HG02870 (cell line): Measurements from ENCODE around the gene KCNQ1.

Experiments used
- ATAC-seq: cut with Tn5 transposase; IDR thresholded peaks from one replicate; pipeline ENCODE4 v1.9.1; 2021; ENCODE audit warnings: mild to moderate bottlenecking, moderate library complexity; ENCODE audit not compliant: unreplicated experiment

KCNQ1 gene

GRCh38 chr11:2424811-2425495 is 19.9 kb upstream of the KCNQ1 start:
- ATAC-seq, result no peak

- ATAC-seq, result no peak
Observed at GRCh38 chr11:2425506-2425905, 19.3 kb upstream of the KCNQ1 start.

DNA sequence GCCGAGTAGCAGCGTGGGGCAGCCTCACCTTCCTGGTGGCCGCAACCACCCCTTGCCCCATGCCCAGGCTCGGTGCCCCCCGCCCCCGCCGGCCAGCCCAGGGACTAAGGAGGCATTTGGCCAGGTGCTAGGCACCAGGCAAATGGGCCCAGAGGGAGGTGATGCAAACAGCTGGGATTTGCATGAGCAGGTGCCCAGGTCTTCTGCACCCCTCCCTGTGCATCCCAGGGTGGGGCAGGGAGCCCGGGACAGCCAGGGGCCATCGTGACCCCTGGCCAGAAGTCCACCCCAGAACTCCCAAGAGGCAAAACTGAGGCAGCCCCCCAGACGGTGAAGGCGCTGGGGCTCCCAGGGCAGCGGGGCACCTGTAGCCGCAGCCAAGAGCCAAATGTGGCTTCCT is 18.6 kb upstream of the KCNQ1 start:
- no peak for ATAC-seq

- no peak for ATAC-seq
Observed at GRCh38 chr11:2426826-2427521, 17.8 kb upstream of the KCNQ1 start.

- ATAC-seq, result no peak
Observed at GRCh38 chr11:2427721-2428321, 17.0 kb upstream of the KCNQ1 start.

GRCh38 chr11:2428322-2428795 is 16.4 kb upstream of the KCNQ1 start:
- ATAC-seq, result no peak

DNA sequence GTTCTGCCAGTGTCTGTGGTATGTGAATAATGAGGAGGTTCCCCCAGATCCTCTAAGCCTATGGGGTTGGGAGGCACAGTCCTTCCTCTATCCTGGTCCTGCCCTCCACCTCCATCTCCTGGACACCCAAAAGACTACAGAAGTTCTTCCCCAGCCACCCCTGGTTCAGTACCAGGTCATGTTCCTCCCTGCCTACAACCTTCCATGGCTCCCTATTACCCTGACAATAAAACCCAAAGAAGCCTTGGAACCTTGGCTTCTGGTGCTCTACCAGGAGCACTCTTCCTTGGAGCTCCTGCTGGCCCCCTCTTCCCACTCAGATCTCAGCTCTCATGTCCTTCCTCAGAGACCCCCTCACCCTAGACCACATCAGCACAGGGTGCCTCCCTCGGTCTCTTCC is 13.4 kb upstream of the KCNQ1 start:
- ATAC-seq, result no peak

DNA sequence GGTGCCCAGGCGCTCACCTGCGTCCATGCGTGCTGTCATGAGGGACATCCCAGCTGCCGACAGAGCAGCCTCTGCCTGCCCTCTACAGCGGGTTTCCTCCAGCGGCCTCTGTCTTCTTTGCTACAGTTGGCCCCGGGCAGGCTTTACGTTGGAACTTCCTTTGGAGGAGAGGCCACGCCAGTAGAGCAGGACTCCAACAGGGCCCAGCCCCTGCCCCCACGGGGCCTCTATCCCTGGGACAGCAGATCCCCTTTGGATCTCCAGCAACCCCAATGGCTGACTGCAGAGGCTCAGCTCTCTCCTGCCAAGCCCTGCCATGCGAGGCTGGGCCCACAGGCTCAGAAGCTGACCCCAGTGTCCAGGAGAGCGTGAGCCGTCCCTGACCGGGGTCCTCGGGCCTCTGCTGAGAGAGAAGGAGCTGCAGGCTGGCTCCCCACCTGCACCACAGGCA is 12.6 kb upstream of the KCNQ1 start:
- no peak for ATAC-seq

- no peak for ATAC-seq
Observed at GRCh38 chr11:2432628-2433071, 12.2 kb upstream of the KCNQ1 start.

DNA sequence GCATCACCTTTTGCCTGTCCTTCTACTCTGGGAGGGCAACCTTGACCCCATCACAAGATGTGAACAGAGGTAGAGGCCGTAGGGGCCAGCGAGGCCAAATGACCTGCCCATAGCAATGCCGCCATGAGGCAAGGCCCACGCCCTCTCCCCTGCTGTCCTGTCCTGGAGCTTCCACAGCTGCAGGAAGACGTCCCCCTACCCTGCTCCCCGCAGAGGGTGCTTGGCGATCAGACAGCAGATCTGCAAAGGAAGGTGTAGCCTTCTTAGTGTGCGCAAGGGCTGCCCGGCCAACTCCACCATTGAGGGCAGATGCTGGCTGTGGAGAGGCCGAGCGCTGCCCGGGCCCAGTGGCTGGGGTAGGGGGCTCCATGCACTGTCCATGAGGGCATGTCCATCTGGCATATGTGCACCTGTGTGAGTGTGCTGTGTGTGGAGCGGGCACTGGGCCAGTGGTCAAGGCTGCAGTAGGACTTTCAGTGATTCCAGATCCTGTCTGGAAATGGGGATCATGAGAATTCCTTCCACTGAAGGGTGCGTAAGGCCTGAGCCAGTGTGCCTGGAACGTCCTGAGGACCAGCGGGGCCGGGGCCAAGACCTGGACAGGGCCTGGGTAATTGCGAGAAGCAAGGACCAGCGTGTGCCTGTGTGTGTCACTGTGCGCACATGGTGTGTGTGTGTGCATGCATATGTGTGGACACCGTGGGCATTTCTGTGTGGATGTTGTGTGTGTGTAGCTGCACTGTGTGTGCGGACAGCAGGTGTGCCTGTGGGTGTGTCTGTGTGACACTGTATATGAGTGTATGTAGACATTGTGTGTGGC is 11.5 kb upstream of the KCNQ1 start:
- no peak for ATAC-seq

DNA sequence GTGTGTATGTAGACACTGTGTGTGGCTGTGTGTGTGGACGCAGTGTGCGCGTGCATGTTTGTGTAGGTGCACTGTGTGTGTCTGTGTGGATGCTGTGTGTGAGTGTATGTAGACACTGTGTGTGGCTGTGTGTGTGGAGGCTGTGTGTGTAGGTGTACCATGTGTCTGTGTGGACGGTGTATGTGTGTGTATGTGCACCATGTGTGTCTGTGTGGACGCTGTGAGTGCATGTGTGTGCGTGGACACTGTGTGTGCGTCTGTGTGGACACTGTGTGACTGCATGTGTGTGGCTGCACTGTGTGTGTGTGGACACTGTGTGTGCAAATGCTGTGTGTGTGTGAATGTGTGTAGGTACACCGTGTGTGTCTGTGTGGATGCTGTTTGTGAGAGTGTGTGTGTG is 10.8 kb upstream of the KCNQ1 start:
- ATAC-seq, result no peak

DNA sequence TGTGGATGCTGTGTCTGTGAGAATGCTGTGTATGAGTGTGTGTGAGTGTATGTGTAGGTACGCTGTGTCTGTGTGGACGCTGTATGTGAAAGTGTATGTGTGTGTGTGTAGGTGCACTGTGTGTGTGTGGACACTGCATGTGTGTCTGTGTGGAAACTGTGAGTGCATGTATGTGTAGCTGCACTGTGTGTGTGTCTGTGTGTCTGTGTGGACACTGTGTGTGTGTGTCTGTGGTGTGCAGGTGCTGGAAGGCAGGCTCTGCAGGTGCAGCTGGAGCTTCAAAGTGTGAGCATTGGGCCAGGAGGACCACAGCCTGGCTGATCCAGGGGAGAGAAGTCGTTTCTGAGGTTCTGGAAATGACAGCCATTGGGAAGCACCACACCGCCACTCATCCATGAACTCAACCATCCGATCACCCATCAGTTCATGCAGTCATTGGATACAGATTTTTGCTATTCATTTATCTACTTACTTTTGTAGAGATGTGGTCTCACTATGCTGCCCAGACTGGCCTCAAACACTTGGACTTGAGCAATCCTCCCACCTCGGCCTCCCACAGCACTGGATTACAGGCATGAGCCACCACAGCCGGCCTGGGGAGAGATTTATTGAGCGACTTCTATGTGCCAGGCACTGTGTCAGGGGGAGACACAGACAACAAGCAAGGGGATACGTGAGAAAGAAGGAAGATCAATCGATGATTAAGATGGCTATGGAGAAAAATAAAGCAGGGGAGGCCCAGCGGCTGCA is 10.1 kb upstream of the KCNQ1 start:
- ATAC-seq, result no peak

DNA sequence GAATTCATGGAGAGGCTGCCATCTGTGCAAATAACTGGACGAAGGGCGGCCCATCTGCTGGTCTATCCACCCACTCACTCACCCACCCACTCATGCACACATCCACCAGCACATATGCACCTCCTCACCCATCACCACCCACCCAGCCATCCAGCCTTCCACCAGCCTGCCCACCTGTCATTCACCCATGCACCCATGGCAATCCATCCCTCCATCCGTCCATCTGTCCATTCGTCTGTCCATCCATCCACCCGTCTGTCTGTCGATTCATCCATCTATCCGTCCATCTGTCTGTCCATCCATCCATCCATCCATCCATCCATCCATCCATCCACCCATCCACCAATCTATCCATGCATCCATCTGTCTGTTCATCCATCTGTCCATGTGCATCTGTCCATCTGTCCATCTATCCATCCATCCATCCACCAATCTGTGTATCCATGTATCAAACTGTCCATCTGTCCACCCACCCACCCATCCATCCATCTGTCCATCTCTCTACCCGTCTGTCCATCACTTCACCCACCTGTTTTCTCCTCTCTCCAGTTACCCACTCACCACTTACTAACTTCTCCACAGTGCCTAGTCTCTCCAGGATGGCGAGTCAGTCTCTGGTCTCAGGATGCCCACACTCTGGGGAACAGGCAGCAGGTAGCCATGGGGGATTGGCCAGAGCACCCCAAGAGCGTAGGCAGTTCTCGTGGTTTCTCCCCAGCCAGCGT is 9.4 kb upstream of the KCNQ1 start:
- ATAC-seq, result no peak

GRCh38 chr11:2436013-2436520 is 8.7 kb upstream of the KCNQ1 start:
- ATAC-seq, result no peak

GRCh38 chr11:2436521-2437031 is 8.2 kb upstream of the KCNQ1 start:
- ATAC-seq, result no peak

DNA sequence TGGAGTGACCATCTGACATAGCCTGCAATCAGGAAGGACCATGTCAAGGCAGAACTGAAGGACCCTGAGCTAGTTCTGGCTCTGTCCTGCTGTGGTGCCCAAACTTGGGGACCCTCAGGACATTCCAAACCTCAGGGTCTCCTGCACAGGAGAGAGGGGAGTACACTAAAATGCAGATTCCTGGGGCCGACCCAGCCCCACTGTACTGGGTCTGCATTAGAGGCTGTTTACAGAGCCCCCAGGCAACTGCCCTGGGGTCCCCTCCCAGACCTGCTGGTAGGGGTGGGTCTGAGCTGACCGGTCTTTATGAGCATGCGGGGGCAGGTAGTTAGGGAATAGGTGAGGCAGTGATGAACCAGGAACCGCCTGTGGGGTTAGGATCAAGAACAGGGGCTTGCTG is 7.3 kb upstream of the KCNQ1 start:
- no peak for ATAC-seq

- no peak for ATAC-seq
Observed at GRCh38 chr11:2439820-2440219, 5.0 kb upstream of the KCNQ1 start.

GRCh38 chr11:2440646-2441045 is 4.2 kb upstream of the KCNQ1 start:
- ATAC-seq, result no peak

GRCh38 chr11:2441171-2441570 is 3.6 kb upstream of the KCNQ1 start:
- ATAC-seq, result no peak
